ENCODE measurements around the gene MYH9. TPM values are rescaled to one million over a fixed set of nuclear protein-coding genes. Genes with fewer than 3 reads are reported as not detected.

The MYH9 gene
- total and polyA plus RNA-seq, 4 donors, result 32.3 to 150 (median 98.7) TPM

GRCh38 chr22:36318442-36318841 lies 69.3 kb downstream of the MYH9 start:
- WGBS, result 91% methylated on average over 12 of the region's 12 CpGs
- Histone ChIP-seq H3K27ac (ENCODE audit: low read depth in 1 of 2, low read length in 2 of 2) (no peak overlapping the region), H3K4me3 (ENCODE audit: low read depth in 1 of 3, low read length in 3 of 3) (no peak overlapping the region), H3K36me3 (ENCODE audit: control insufficient read depth in 4 of 4, insufficient read depth in 3 of 4, low read depth in 1 of 4, low read length in 3 of 4) (peaks cover 22 to 88% (median 67%) of the 10 kb centered on the region in 4 donors), H3K9ac (ENCODE audit: low read depth in 1 of 2, low read length in 2 of 2) (no peak overlapping the region), H3K9me3 (ENCODE audit: control insufficient read depth in 4 of 4, low read length in 3 of 4) (no peaks in the 10 kb centered on the region), H3K4me1 (ENCODE audit: control insufficient read depth in 4 of 4, insufficient read depth in 4 of 4, low read length in 3 of 4) (peaks cover 0 to 4% (median 1%) of the 10 kb centered on the region in 4 donors), H3K27me3 (ENCODE audit: control insufficient read depth in 4 of 4, insufficient read depth in 4 of 4, low read length in 3 of 4) (no peaks in the 10 kb centered on the region)
- DNase-seq (ENCODE audit: low spot score), result no peak
- no peak for TF ChIP-seq HNF4A (conservative IDR thresholded peaks at IDR 0.05)
- no peak for TF ChIP-seq RAD21 (IDR thresholded peaks at IDR 0.05)
- TF ChIP-seq EGR1 (IDR thresholded peaks at IDR 0.05; ENCODE audit: low read depth in 2 of 2), result no peak
- TF ChIP-seq YY1 (IDR thresholded peaks at IDR 0.05), result no peak
- no peak for TF ChIP-seq SP1 (IDR thresholded peaks at IDR 0.05)
- TF ChIP-seq HNF4G (IDR thresholded peaks at IDR 0.05), result no peak

GRCh38 chr22:36317658-36318271 lies 70.0 kb downstream of the MYH9 start:
- Histone ChIP-seq H3K27ac (ENCODE audit: low read depth in 1 of 2, low read length in 2 of 2) (no peak overlapping the region), H3K36me3 (ENCODE audit: control insufficient read depth in 4 of 4, insufficient read depth in 3 of 4, low read depth in 1 of 4, low read length in 3 of 4) (peaks cover 22 to 85% (median 67%) of the 10 kb centered on the region in 4 donors), H3K9me3 (ENCODE audit: control insufficient read depth in 4 of 4, low read length in 3 of 4) (no peaks in the 10 kb centered on the region), H3K27me3 (ENCODE audit: control insufficient read depth in 4 of 4, insufficient read depth in 4 of 4, low read length in 3 of 4) (no peaks in the 10 kb centered on the region), H3K9ac (ENCODE audit: low read depth in 1 of 2, low read length in 2 of 2) (no peak overlapping the region), H3K4me3 (ENCODE audit: low read depth in 1 of 3, low read length in 3 of 3) (no peak overlapping the region), H3K4me1 (ENCODE audit: control insufficient read depth in 4 of 4, insufficient read depth in 4 of 4, low read length in 3 of 4) (no peaks in the 10 kb centered on the region)
- TF ChIP-seq ATF3 (IDR thresholded peaks at IDR 0.05), result no peak
- no peak for TF ChIP-seq TAF1 (conservative IDR thresholded peaks at IDR 0.05)
- TF ChIP-seq NR2F2 (IDR thresholded peaks at IDR 0.05), result no peak
- no peak for TF ChIP-seq YY1 (IDR thresholded peaks at IDR 0.05)
- no peak for TF ChIP-seq RAD21 (IDR thresholded peaks at IDR 0.05)
- TF ChIP-seq EGR1 (IDR thresholded peaks at IDR 0.05; ENCODE audit: low read depth in 2 of 2), result no peak
- TF ChIP-seq FOXA2 (IDR thresholded peaks at IDR 0.05), result no peak
- no peak for TF ChIP-seq SP1 (IDR thresholded peaks at IDR 0.05)
- TF ChIP-seq FOXA1 (IDR thresholded peaks at IDR 0.05), result no peak
- no peak for TF ChIP-seq REST (IDR thresholded peaks at IDR 0.05)
- TF ChIP-seq CTCF (IDR thresholded peaks at IDR 0.05; ENCODE audit: low read depth, low read length, missing input control), result no peak
- no peak for TF ChIP-seq ZBTB33 (IDR thresholded peaks at IDR 0.05)
- no peak for TF ChIP-seq GABPA (IDR thresholded peaks at IDR 0.05 in 1 of 2, conservative IDR thresholded peaks at IDR 0.05 in 1 of 2)
- TF ChIP-seq JUND (IDR thresholded peaks at IDR 0.05), result no peak
- TF ChIP-seq RXRA (IDR thresholded peaks at IDR 0.05), result no peak
- no peak for TF ChIP-seq HNF4A (conservative IDR thresholded peaks at IDR 0.05)
- 76% methylated on average over 20 of the region's 20 CpGs for WGBS
- DNase-seq (ENCODE audit: low spot score), result no peak
